ENCODE measurements around the gene FBXO33.

Gene FBXO33

DNA sequence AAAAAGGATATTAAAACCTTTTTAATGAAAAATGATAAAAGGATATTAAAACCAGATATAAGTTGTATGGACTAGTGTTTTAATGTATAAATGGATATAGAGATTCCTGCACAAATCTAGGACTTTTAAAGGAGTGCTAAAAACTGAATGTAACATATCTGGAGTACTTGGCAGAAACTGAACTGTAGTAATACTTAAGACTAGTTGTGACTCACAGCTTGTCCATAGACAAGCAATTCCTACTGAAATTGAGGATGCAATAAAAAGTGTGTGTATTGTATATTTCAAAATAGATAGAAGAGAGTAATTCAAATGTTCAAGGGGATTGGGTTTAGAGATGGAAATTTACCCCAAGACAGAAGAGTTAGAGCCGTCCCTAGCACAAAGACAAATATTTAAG lies 59.6 kb downstream of the FBXO33 start:
- no peak for TF ChIP-seq ZFX (IDR thresholded peaks at IDR 0.05)
- TF ChIP-seq, protein P1, sequence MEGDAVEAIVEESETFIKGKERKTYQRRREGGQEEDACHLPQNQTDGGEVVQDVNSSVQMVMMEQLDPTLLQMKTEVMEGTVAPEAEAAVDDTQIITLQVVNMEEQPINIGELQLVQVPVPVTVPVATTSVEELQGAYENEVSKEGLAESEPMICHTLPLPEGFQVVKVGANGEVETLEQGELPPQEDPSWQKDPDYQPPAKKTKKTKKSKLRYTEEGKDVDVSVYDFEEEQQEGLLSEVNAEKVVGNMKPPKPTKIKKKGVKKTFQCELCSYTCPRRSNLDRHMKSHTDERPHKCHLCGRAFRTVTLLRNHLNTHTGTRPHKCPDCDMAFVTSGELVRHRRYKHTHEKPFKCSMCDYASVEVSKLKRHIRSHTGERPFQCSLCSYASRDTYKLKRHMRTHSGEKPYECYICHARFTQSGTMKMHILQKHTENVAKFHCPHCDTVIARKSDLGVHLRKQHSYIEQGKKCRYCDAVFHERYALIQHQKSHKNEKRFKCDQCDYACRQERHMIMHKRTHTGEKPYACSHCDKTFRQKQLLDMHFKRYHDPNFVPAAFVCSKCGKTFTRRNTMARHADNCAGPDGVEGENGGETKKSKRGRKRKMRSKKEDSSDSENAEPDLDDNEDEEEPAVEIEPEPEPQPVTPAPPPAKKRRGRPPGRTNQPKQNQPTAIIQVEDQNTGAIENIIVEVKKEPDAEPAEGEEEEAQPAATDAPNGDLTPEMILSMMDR (conservative IDR thresholded peaks at IDR 0.05) = no peak
- no peak overlapping the region for H3K27ac ChIP-seq

DNA sequence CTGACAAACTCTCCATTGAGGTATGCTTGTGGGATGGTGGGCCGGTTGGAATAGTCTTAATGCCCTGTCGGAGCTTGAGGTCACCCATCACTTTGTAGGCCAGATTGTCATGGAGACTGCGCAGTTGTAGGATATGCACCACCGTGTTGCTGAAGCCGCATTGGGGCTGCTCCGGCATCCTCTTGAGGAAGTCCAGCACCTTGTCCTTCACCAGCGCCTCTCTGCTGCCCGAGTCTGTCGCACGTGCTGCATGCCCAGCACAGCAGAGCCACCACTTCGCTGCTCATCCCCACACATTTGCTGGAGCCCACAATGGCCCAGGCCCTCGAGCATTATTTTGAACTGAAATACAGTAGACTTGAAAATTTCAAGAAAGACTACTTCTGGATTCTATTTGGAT lies 61.8 kb downstream of the FBXO33 start:
- no peak overlapping the region for H3K27ac ChIP-seq
- TF ChIP-seq ZFX (IDR thresholded peaks at IDR 0.05) = no peak
- TF ChIP-seq, protein P1 (conservative IDR thresholded peaks at IDR 0.05) = no peak

DNA sequence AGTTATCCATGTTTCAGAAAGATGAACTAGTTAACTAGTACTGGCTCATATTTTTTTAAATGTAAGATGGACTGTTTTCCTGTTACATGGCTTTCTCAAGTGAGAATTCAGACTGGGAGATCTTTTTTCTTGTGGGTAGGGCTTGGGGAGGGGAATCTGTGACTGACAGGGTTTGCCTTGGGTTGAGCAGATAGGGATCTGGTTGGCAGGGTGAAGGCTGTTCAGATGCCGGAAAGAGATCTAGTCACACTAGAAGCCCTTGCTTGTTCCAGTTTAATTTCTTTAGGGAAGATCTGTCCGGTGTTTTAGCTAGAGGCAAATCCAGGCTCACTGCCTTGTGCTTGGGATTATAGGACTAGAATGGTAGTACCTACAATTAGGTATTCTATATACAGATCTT lies 63.2 kb downstream of the FBXO33 start:
- TF ChIP-seq ZFX (IDR thresholded peaks at IDR 0.05) = no peak
- TF ChIP-seq, protein P1 (conservative IDR thresholded peaks at IDR 0.05) = no peak
- H3K27ac ChIP-seq = no peak overlapping the region

DNA sequence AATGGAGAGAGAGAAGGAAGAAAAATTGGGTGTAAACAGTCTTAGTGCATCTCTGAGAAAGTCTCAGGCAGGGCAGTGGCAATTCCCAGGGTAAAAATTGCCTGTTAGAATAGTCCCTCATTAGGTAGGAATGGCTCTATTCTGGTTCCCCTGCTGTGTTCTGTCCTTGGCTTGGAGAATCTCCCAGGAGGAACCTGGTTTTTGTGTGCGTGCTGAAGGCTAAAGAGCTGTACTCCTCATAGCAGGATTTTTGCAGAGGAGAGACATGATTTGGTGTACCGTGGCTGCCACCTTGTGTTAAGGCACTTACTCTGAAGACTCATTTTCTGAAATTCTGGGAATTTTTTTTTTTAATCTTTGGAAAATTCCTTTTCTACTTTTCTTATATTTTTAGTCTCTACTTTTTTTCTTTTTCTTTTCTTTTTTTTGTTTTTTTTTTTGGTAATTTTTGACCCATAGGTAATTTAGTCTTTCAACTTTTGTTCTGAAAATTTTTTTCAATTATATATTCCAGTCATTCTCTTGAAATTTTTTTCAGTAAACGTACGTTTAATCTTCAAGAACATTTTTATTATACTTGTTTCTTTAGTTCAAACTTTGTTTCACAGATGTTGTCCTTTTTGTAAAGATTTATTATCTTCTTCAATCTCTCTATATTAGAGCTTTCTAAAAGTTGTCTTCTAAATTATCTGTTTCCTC lies 63.8 kb downstream of the FBXO33 start:
- TF ChIP-seq ZFX (IDR thresholded peaks at IDR 0.05) = no peak
- TF ChIP-seq, protein P1 (conservative IDR thresholded peaks at IDR 0.05) = peak; percentile 78
- no peak overlapping the region for H3K27ac ChIP-seq

DNA sequence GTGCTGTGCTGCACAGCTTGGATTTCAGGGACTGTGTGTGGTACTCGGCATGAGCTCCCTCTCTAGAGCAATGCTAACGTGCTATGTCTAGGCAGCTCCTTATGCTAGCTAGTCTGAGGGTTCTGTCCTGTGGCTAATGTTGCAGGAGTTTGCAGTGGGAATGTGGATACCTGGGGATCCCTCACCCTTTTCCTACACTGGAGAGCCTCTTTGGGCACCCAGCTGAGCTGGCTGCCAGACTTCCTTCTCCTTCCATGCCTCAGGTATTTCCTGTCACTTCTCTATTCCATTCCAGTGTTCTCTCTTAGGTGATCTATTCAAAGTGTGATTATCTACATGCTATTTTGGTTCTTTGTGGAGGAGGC lies 64.9 kb downstream of the FBXO33 start:
- H3K27ac ChIP-seq = no peak overlapping the region
- no peak for TF ChIP-seq ZFX (IDR thresholded peaks at IDR 0.05)
- TF ChIP-seq, protein P1 (conservative IDR thresholded peaks at IDR 0.05) = no peak

DNA sequence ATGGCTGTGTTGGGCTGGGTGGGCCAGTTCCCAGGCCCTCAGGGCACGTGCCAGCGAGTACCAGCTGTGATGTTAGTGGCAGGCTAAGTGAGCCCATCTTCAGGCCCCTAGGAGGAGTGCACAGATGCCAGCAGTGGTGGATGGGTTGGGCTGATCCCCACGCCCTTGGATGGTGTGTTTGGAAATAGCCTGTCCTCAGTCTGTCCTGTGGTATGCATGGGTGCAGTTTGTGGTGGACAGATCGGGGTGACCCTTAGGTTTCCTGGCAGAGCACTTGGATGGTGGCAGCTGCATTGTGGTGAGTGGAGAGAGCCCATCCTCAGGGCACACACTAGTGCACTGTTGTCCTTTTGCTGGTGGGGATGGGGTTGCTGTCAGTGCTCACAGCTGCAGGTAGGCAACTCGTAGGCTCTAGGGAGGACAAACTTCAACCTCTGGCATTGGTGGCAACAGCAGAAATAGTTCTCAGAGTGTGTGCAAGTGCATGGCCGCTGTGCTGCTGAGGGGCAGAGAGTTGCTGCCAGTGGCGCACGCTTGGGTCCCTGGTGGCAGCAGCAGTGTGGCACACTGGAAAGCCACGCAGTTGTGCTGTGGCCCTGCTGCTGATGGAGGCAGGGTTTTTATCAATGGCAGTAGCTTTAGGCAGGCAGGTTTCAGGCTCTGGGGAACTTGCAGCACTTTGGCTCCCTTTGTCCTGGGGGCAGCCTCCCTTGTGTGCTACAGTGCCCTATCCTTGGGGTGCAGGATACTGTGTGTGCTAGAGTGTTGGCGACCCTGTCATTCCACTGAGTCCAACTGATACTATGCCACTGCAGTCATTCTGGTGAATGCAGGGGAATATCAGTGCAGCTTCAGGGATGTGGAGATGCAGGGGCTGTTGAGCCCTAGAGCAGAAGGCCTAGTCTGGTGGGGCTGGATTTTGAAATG lies 65.5 kb downstream of the FBXO33 start:
- no peak overlapping the region for H3K27ac ChIP-seq
- TF ChIP-seq ZFX (IDR thresholded peaks at IDR 0.05) = no peak
- TF ChIP-seq, protein P1 (conservative IDR thresholded peaks at IDR 0.05) = no peak

DNA sequence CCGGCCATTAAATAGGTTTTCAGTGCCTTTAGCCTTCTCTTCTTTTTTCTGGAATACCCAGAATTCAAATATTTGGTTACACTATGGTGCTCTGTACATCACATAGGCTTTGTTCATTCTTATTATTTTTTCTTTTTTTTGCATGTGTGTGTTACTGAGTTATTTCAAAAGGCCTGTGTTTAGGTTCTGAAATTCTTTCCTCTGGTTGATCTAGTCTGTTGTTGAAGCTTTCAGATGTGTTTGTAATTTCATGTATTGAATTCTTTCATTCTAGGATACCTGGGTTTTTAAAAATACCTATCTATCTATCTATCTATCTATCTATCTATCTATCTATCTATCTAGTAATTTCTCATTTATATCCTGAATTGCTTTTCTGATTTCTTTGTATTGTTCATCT lies 66.9 kb downstream of the FBXO33 start:
- no peak for TF ChIP-seq ZFX (IDR thresholded peaks at IDR 0.05)
- TF ChIP-seq, protein P1 (conservative IDR thresholded peaks at IDR 0.05) = no peak
- H3K27ac ChIP-seq = no peak overlapping the region

All from C4-2B (cell line).